GM08714 (cell line): ENCODE data around the gene VAV1.
"Not testable (repeated sequence)": the region's sequence is repeated elsewhere in the genome, so short reads cannot be mapped to it uniquely, and the experiment has no call there.

Experiments
- H3K4me3 ChIP-seq: fragments of 200-500 bp; sonication (Bioruptor generic); 2 replicates; pipeline ENCODE4 v1.5.1; 2014; ENCODE audit warnings: mild to moderate bottlenecking, low read length, inconsistent platforms
- ZNF274 ChIP-seq: IDR thresholded peaks from 2 replicates; pipeline ENCODE4 v1.6.1; 2012; ENCODE audit warnings: mild to moderate bottlenecking, low read depth, low read length

VAV1 gene

GRCh38 chr19:6822311-6822670 is 49.8 kb downstream of the VAV1 start:
- no peak for TF ChIP-seq ZNF274
- no peak overlapping the region for H3K4me3 ChIP-seq

- H3K4me3 ChIP-seq, result no peak overlapping the region
- no peak for TF ChIP-seq ZNF274
Measured at GRCh38 chr19:6825076-6825774, 52.7 kb downstream of the VAV1 start.

- TF ChIP-seq ZNF274, result no peak
- H3K4me3 ChIP-seq, result no peak overlapping the region
Measured at GRCh38 chr19:6826281-6826920, 53.9 kb downstream of the VAV1 start.

DNA sequence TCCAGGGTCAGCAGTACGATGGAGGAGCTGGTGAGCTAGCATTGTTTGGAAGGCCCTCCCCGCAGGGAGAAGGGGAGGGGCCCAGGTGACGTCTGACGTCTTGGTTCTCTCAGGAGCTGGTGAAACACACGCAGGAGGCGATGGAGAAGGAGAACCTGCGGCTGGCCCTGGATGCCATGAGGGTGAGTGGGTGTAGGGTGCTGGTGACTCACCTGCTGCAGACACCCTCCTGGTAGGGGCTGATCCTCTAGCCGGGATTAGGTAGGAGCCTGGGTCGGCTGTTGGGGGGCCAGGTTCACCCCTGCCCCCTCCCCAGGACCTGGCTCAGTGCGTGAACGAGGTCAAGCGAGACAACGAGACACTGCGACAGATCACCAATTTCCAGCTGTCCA is 55.8 kb downstream of the VAV1 start:
- H3K4me3 ChIP-seq, result no peak overlapping the region
- no peak for TF ChIP-seq ZNF274

GRCh38 chr19:6828698-6829633 is 56.5 kb downstream of the VAV1 start:
- TF ChIP-seq ZNF274, result no peak
- H3K4me3 ChIP-seq, result no peak overlapping the region

DNA sequence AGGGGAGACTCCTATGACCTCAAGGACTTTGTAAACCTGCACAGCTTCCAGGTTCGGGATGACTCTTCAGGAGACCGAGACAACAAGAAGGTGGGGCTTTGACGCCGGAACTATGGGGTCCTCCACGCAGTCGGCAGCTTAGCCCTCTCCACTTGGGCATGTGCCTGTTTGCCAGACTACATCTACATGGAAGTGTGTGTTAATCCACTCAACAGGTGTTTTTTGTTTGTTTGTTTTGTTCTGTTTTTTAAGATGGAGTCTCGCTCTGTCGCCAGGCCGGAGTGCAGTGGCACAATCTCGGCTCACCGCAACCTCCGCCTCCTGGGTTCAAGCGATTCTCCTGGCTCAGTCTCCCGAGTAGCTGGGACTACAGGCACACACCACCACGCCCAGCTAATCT is 57.3 kb downstream of the VAV1 start:
- H3K4me3 ChIP-seq, result not testable (repeated sequence)

GRCh38 chr19:6831084-6831483 is 58.6 kb downstream of the VAV1 start:
- H3K4me3 ChIP-seq, result not testable (repeated sequence)

- no peak overlapping the region for H3K4me3 ChIP-seq
- TF ChIP-seq ZNF274, result no peak
Measured at GRCh38 chr19:6832412-6832811, 59.9 kb downstream of the VAV1 start.

DNA sequence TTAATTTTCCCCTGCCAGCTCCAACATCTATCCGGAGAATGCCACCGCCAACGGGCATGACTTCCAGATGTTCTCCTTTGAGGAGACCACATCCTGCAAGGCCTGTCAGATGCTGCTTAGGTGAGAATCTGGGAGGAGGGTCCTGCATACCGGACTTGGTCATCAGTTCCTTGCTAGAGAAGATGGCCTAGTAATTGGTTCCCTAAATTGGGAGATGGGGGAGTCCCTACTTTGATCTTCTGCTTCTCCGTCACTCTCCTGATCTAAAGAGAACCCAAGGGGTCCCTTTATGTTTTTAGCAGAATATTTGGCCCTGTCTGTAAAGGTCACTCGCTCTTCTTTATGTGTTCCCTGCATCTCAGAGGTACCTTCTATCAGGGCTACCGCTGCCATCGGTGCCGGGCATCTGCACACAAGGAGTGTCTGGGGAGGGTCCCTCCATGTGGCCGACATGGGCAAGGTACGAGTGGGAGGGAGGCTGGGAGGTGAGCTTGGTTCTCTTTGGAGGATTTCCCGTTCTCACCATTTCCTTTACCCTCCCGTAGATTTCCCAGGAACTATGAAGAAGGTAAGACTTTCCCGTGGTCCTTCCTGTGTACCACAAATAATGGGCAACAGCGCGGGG is 60.8 kb downstream of the VAV1 start:
- TF ChIP-seq ZNF274, result no peak

GRCh38 chr19:6834433-6834832 is 61.9 kb downstream of the VAV1 start:
- no peak overlapping the region for H3K4me3 ChIP-seq
- no peak for TF ChIP-seq ZNF274

More for the DNA sequence above, 60.8 kb downstream of the VAV1 start:
- no peak overlapping the region for H3K4me3 ChIP-seq

DNA sequence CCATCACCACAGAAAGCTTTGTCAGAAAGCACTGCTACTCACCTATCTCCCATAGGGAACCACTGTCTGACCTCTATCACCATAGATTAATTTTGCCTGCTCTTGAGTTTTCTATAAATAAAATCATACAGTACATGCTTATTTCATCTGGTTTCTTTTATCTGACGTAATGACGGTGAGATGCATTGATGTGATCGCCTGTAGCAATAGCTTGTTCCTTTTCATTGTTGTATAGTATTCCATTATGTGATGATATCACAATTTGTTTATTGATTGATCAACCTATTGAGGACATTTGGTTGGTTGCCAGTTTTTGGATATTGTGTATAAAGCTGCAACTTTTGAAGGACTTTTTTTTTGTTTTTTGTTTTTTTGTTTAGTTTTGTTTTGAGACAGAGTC is 63.0 kb downstream of the VAV1 start:
- no peak for TF ChIP-seq ZNF274
- no peak overlapping the region for H3K4me3 ChIP-seq

- no peak for TF ChIP-seq ZNF274
- H3K4me3 ChIP-seq, result no peak overlapping the region
Measured at GRCh38 chr19:6837525-6837924, 65.0 kb downstream of the VAV1 start.

- TF ChIP-seq ZNF274, result no peak
Measured at GRCh38 chr19:6838062-6838655, 65.7 kb downstream of the VAV1 start.

More at GRCh38 chr19:6838062-6838655, 65.7 kb downstream of the VAV1 start:
- no peak overlapping the region for H3K4me3 ChIP-seq
